GM12872 (cell line): Measurements from ENCODE around the gene METAP2.

Experiments used
- CTCF ChIP-seq: IDR thresholded peaks from 3 replicates; pipeline ENCODE4 v1.5.1; 2011; ENCODE audit warnings: low read depth, mild to moderate bottlenecking, low read length, moderate library complexity; ENCODE audit not compliant: insufficient read depth

Gene METAP2

GRCh38 chr12:95460896-95461295 is 13.1 kb upstream of the METAP2 start:
- no peak for TF ChIP-seq CTCF

- TF ChIP-seq CTCF = no peak
These were observed 11.9 kb upstream of the METAP2 start for GRCh38 chr12:95462081-95462480.

- TF ChIP-seq CTCF = no peak
These were observed 11.4 kb upstream of the METAP2 start for GRCh38 chr12:95462551-95462950.

GRCh38 chr12:95463050-95463449 is 10.9 kb upstream of the METAP2 start:
- TF ChIP-seq CTCF = no peak

- TF ChIP-seq CTCF = no peak
These were observed 8.7 kb upstream of the METAP2 start for GRCh38 chr12:95465275-95465674.

- no peak for TF ChIP-seq CTCF
These were observed 3.7 kb upstream of the METAP2 start for GRCh38 chr12:95470300-95470699.

- no peak for TF ChIP-seq CTCF
These were observed 595 bp upstream of the METAP2 start for GRCh38 chr12:95473231-95473883.
